Measurements from ENCODE around the gene ASB4.

DNA sequence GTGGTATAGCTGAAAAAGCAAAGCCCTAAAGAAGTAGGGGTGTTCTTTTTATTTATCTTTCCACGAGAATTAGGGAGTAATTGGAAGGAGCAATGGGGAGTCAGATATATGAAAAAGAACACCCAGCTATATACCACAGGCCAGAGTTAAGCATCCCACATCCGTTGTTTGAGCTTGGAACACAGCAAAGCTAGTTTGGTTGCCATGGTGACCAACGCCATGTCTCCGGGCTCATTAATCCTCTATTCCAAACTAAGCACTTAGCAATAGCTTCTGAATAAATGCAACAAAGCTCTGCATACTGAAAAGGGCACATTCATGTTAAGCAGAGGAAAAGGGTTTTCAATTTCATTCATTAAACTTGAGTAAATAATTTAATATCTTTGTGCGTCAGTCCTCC is 23.5 kb downstream of the ASB4 start:
- TF ChIP-seq, protein P1, sequence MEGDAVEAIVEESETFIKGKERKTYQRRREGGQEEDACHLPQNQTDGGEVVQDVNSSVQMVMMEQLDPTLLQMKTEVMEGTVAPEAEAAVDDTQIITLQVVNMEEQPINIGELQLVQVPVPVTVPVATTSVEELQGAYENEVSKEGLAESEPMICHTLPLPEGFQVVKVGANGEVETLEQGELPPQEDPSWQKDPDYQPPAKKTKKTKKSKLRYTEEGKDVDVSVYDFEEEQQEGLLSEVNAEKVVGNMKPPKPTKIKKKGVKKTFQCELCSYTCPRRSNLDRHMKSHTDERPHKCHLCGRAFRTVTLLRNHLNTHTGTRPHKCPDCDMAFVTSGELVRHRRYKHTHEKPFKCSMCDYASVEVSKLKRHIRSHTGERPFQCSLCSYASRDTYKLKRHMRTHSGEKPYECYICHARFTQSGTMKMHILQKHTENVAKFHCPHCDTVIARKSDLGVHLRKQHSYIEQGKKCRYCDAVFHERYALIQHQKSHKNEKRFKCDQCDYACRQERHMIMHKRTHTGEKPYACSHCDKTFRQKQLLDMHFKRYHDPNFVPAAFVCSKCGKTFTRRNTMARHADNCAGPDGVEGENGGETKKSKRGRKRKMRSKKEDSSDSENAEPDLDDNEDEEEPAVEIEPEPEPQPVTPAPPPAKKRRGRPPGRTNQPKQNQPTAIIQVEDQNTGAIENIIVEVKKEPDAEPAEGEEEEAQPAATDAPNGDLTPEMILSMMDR (IDR thresholded peaks at IDR 0.05), result no peak
- no peak for TF ChIP-seq POLR2A (IDR thresholded peaks at IDR 0.05)
